H9 (cell line): ENCODE measurements around the gene DPP10. TPM values are rescaled to one million over a fixed set of nuclear protein-coding genes. Genes with fewer than 3 reads are reported as not detected.

Source experiments
- DNase-seq: peaks from one replicate; pipeline ENCODE4 v3.0.0-alpha.2; 2017
- H2AFZ ChIP-seq: one replicate; pipeline ENCODE4 v1.6.1; 2013; ENCODE audit warnings: mild to moderate bottlenecking, low read length, control low read depth, moderate library complexity
- H2AK5ac ChIP-seq: 2 replicates; pipeline ENCODE4 v1.6.1; 2013; ENCODE audit warnings: low read length, control low read depth, mixed read lengths; ENCODE audit not compliant: insufficient read length
- H2BK120ac ChIP-seq: one replicate; pipeline ENCODE4 v1.6.1; 2013; ENCODE audit warnings: low read depth, mild to moderate bottlenecking, low read length, control low read depth, inconsistent platforms; ENCODE audit not compliant: poor library complexity, severe bottlenecking
- H2BK12ac ChIP-seq: 2 replicates; pipeline ENCODE4 v1.6.1; 2013; ENCODE audit warnings: low read length, control low read depth, mixed read lengths, low read depth; ENCODE audit not compliant: insufficient read length
- H2BK15ac ChIP-seq: 2 replicates; pipeline ENCODE4 v1.6.1; 2013; ENCODE audit warnings: low read depth, low read length, control low read depth
- H2BK20ac ChIP-seq: one replicate; pipeline ENCODE4 v1.6.1; 2013; ENCODE audit warnings: low read depth, mild to moderate bottlenecking, low read length, control low read depth, inconsistent platforms; ENCODE audit not compliant: poor library complexity, severe bottlenecking
- H2BK5ac ChIP-seq: 2 replicates; pipeline ENCODE4 v1.6.1; 2013; ENCODE audit warnings: low read length, control low read depth, mixed read lengths; ENCODE audit not compliant: insufficient read length
- H3K14ac ChIP-seq: 2 replicates; pipeline ENCODE4 v1.6.1; 2013; ENCODE audit warnings: low read length, control low read depth; ENCODE audit not compliant: insufficient read depth
- H3K18ac ChIP-seq: 2 replicates; pipeline ENCODE4 v1.6.1; 2013; ENCODE audit warnings: low read depth, mild to moderate bottlenecking, mixed read lengths, low read length, control low read depth; ENCODE audit not compliant: insufficient read length
- H3K23ac ChIP-seq: 2 replicates; pipeline ENCODE4 v1.6.1; 2013; ENCODE audit warnings: low read length, control low read depth, mixed read lengths, low read depth; ENCODE audit not compliant: insufficient read length
- H3K23me2 ChIP-seq: 2 replicates; pipeline ENCODE4 v1.6.1; 2013; ENCODE audit warnings: low read depth, mild to moderate bottlenecking, mixed read lengths, low read length, control low read depth; ENCODE audit not compliant: insufficient read length, poor library complexity, severe bottlenecking
- H3K27ac ChIP-seq: 2 replicates; pipeline ENCODE4 v1.5.1; 2013; ENCODE audit warnings: low read length, control low read depth, mixed read lengths, low read depth; ENCODE audit not compliant: insufficient read length
- H3K27me3 ChIP-seq: 2 replicates; pipeline ENCODE4 v1.6.1; 2013; ENCODE audit warnings: low read length, control low read depth, inconsistent platforms; ENCODE audit not compliant: insufficient read depth
- H3K4ac ChIP-seq: 2 replicates; pipeline ENCODE4 v1.6.1; 2013; ENCODE audit warnings: low read depth, mild to moderate bottlenecking, control low read depth, inconsistent platforms, low read length, moderate library complexity
- H3K4me1 ChIP-seq: 2 replicates; pipeline ENCODE4 v1.6.1; 2013; ENCODE audit warnings: low read length, control low read depth, inconsistent platforms; ENCODE audit not compliant: insufficient read depth
- H3K4me2 ChIP-seq: 2 replicates; pipeline ENCODE4 v1.6.1; 2013; ENCODE audit warnings: low read length, control low read depth, mixed read lengths; ENCODE audit not compliant: insufficient read length, insufficient read depth
- H3K56ac ChIP-seq: 2 replicates; pipeline ENCODE4 v1.6.1; 2013; ENCODE audit warnings: low read depth, mild to moderate bottlenecking, mixed read lengths, low read length, control low read depth; ENCODE audit not compliant: insufficient read length
- H3K79me1 ChIP-seq: 2 replicates; pipeline ENCODE4 v1.6.1; 2013; ENCODE audit warnings: low read depth, mild to moderate bottlenecking, moderate library complexity, low read length, control low read depth, inconsistent platforms; ENCODE audit not compliant: insufficient read depth, poor library complexity, severe bottlenecking
- H3K79me2 ChIP-seq: 2 replicates; pipeline ENCODE4 v1.6.1; 2013; ENCODE audit warnings: low read length, control low read depth, inconsistent platforms; ENCODE audit not compliant: insufficient read depth
- H3K9ac ChIP-seq: 2 replicates; pipeline ENCODE4 v1.6.1; 2013; ENCODE audit warnings: low read length, control low read depth, mixed read lengths; ENCODE audit not compliant: insufficient read length; ENCODE audit errors: extremely low read depth
- H3K9me3 ChIP-seq: one replicate; pipeline ENCODE4 v1.6.1; 2013; ENCODE audit warnings: low read depth, low read length, inconsistent platforms; ENCODE audit not compliant: control insufficient read depth
- H3T11ph ChIP-seq: one replicate; pipeline ENCODE4 v1.6.1; 2013; ENCODE audit warnings: mild to moderate bottlenecking, low read length, control low read depth, inconsistent platforms
- H4K20me1 ChIP-seq: one replicate; pipeline ENCODE4 v1.6.1; 2013; ENCODE audit not compliant: control insufficient read depth, insufficient read length, insufficient read depth
- H4K5ac ChIP-seq: 2 replicates; pipeline ENCODE4 v1.6.1; 2013; ENCODE audit warnings: low read depth, mild to moderate bottlenecking, mixed read lengths, low read length, control low read depth; ENCODE audit not compliant: insufficient read length
- H4K8ac ChIP-seq: replicated peaks from 2 replicates; pipeline ENCODE4 v1.6.1; 2013; ENCODE audit warnings: low read length, control low read depth, mixed read lengths, low read depth; ENCODE audit not compliant: insufficient read length
- H4K91ac ChIP-seq: 2 replicates; pipeline ENCODE4 v1.6.1; 2013; ENCODE audit warnings: low read depth, mild to moderate bottlenecking, moderate library complexity, mixed read lengths, low read length, control low read depth; ENCODE audit not compliant: insufficient read length
- H3K27ac Mint-ChIP-seq, 3 experiments: 2 replicates in 2 of 3; 3 replicates in 1 of 3; pipeline ENCODE4 v1.8.0; 2020 to 2021; ENCODE audit warnings: mixed read lengths in 3 of 3, mild to moderate bottlenecking in 1 of 3, moderate library complexity in 1 of 3
- H3K27me3 Mint-ChIP-seq: 2 replicates; pipeline ENCODE4 v1.8.0; 2021; ENCODE audit warnings: low read depth, mild to moderate bottlenecking, moderate library complexity, mixed read lengths
- H3K36me3 Mint-ChIP-seq, 3 experiments: 2 replicates in 2 of 3; 3 replicates in 1 of 3; pipeline ENCODE4 v1.8.0; 2020 to 2021; ENCODE audit warnings: low read depth in 3 of 3, mixed read lengths in 3 of 3; ENCODE audit not compliant: insufficient read depth in 1 of 3
- H3K4me1 Mint-ChIP-seq, 2 experiments: 2 replicates each; pipeline ENCODE4 v1.8.0; 2020; ENCODE audit warnings: mixed read lengths in 2 of 2
- H3K4me3 Mint-ChIP-seq, 2 experiments: 2 replicates in 1 of 2; 3 replicates in 1 of 2; pipeline ENCODE4 v1.8.0; 2020 to 2021; ENCODE audit warnings: mild to moderate bottlenecking in 2 of 2, mixed read lengths in 2 of 2, moderate library complexity in 1 of 2
- H3K9me3 Mint-ChIP-seq, 2 experiments: 2 replicates in 1 of 2; 3 replicates in 1 of 2; pipeline ENCODE4 v1.8.0; 2020; ENCODE audit warnings: mild to moderate bottlenecking in 2 of 2, mixed read lengths in 2 of 2, moderate library complexity in 1 of 2
- CTCF ChIP-seq: fragments of 200-600 bp; sonication (generic); conservative IDR thresholded peaks from 3 replicates; pipeline ENCODE4 v1.8.0; 2021; ENCODE audit warnings: antibody characterized with exemption, mild to moderate bottlenecking
- WGBS: extraction: QIAGEN DNeasy Blood & Tissue Kit; methylation state at CpG from one replicate; pipeline ENCODE4 v1.1.7; 2013; ENCODE audit warnings: missing lambda C conversion rate, low lambda C conversion rate, mixed read lengths; ENCODE audit not compliant: insufficient read length; ENCODE audit errors: extremely low coverage; 5-methylcytosine and 5-hydroxymethylcytosine counted together
- total RNA-seq: library from RNA; stranded (reverse); gene quantifications from 2 replicates; pipeline ENCODE4 v1.2.1, GENCODE V29; 2021

The DPP10 gene
- total RNA-seq, 1 experiment from 2014 or later: 11.3 TPM

GRCh38 chr2:115887209-115887776 is 1444.9 kb downstream of the DPP10 start:
- Histone ChIP-seq H3K23ac (no peak overlapping the region), H3K79me2 (no peaks in the 10 kb centered on the region), H3K4me2 (no peak overlapping the region), H3K79me1 (no peaks in the 10 kb centered on the region), H3K4ac (no peak overlapping the region), H2AK5ac (no peak overlapping the region), H3K4me1 (no peaks in the 10 kb centered on the region), H4K91ac (no peak overlapping the region), H2AFZ (no peak overlapping the region), H4K5ac (no peak overlapping the region), H2BK20ac (no peak overlapping the region), H2BK120ac (no peak overlapping the region), H3K27ac (no peak overlapping the region), H3K27me3 (no peaks in the 10 kb centered on the region), H4K20me1 (no peaks in the 10 kb centered on the region), H3K14ac (no peak overlapping the region), H3K23me2 (no peaks in the 10 kb centered on the region), H3K18ac (no peak overlapping the region), H2BK5ac (no peak overlapping the region), H2BK15ac (no peak overlapping the region), H3K9me3 (no peaks in the 10 kb centered on the region), H3K56ac (no peak overlapping the region), H3T11ph (no peak overlapping the region), H2BK12ac (no peak overlapping the region), H3K9ac (no peak overlapping the region), H4K8ac (no peak overlapping the region)
- DNase-seq: no peak
- Mint-ChIP-seq H3K36me3 (peaks cover 13 to 27% (median 20%) of the 10 kb centered on the region in 3 experiments; a peak in 6 of 7 replicates), H3K27me3 (peaks cover 2% of the 10 kb centered on the region; the same call in 1 of the 2 replicates), H3K4me1 (no peaks in the 10 kb centered on the region), H3K4me3 (no peak overlapping the region), H3K9me3 (peaks cover 28% of the 10 kb centered on the region in 2 experiments), H3K27ac (no peak overlapping the region)
- no CpG with 5 or more reads among the region's 1 CpG for WGBS
- TF ChIP-seq CTCF: no peak
